Measurements from ENCODE around the gene DMD.

GRCh38 chrX:31265383-31265782 lies 1946.0 kb downstream of the DMD start:
- TF ChIP-seq CTCF (IDR thresholded peaks at IDR 0.05): no peak
- TF ChIP-seq, protein P1, sequence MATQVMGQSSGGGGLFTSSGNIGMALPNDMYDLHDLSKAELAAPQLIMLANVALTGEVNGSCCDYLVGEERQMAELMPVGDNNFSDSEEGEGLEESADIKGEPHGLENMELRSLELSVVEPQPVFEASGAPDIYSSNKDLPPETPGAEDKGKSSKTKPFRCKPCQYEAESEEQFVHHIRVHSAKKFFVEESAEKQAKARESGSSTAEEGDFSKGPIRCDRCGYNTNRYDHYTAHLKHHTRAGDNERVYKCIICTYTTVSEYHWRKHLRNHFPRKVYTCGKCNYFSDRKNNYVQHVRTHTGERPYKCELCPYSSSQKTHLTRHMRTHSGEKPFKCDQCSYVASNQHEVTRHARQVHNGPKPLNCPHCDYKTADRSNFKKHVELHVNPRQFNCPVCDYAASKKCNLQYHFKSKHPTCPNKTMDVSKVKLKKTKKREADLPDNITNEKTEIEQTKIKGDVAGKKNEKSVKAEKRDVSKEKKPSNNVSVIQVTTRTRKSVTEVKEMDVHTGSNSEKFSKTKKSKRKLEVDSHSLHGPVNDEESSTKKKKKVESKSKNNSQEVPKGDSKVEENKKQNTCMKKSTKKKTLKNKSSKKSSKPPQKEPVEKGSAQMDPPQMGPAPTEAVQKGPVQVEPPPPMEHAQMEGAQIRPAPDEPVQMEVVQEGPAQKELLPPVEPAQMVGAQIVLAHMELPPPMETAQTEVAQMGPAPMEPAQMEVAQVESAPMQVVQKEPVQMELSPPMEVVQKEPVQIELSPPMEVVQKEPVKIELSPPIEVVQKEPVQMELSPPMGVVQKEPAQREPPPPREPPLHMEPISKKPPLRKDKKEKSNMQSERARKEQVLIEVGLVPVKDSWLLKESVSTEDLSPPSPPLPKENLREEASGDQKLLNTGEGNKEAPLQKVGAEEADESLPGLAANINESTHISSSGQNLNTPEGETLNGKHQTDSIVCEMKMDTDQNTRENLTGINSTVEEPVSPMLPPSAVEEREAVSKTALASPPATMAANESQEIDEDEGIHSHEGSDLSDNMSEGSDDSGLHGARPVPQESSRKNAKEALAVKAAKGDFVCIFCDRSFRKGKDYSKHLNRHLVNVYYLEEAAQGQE (IDR thresholded peaks at IDR 0.05; ENCODE audit: insufficient read depth in 1 of 2, low read depth in 2 of 2, low read length in 1 of 2): no peak
- TF ChIP-seq POLR2AphosphoS5 (IDR thresholded peaks at IDR 0.05; ENCODE audit: low read depth, low read length): no peak
- TF ChIP-seq SIN3A (IDR thresholded peaks at IDR 0.05; ENCODE audit: borderline replicate concordance, insufficient read depth, low read depth, low read length): no peak
- no peak for TF ChIP-seq TCF7L2 (IDR thresholded peaks at IDR 0.05; ENCODE audit: low read depth, low read length)

Data from Panc1 (cell line).